Esophagus muscularis mucosa (tissue), 4 donors: ENCODE measurements around the gene HIKESHI. TPM values are rescaled to one million over a fixed set of nuclear protein-coding genes. Genes with fewer than 3 reads are reported as not detected.
"Not testable (repeated sequence)": the region's sequence is repeated elsewhere in the genome, so short reads cannot be mapped to it uniquely, and the experiment has no call there.

Experiments
- DNase-seq: peaks from one replicate; pipeline ENCODE4 v3.0.0-alpha.2; 2017; ENCODE audit errors: extremely low spot score
- H3K27ac ChIP-seq, 4 donors: fragments of 200-600 bp; sonication (generic); replicated peaks in 1 of 4; 1 replicate in 3 of 4; 2 replicates in 1 of 4; pipeline ENCODE4 v1.5.1; 2016 to 2019; ENCODE audit warnings: mild to moderate bottlenecking in 1 of 4
- H3K27me3 ChIP-seq, 4 donors: fragments of 200-600 bp; sonication (generic); one replicate each; pipeline versions ENCODE4 v1.5.1 to v1.6.0; 2016 to 2019
- H3K36me3 ChIP-seq, 4 donors: fragments of 200-600 bp; sonication (generic); one replicate each; pipeline ENCODE4 v1.5.1; 2016 to 2019
- H3K4me1 ChIP-seq, 4 donors: fragments of 200-600 bp; sonication (generic); one replicate each; pipeline ENCODE4 v1.5.1; 2016 to 2019
- H3K4me3 ChIP-seq, 4 donors: fragments of 200-600 bp; sonication (generic); 1 replicate in 2 of 4; 2 replicates in 2 of 4; pipeline ENCODE4 v1.5.1; 2016 to 2019; ENCODE audit warnings: mild to moderate bottlenecking in 4 of 4, moderate library complexity in 1 of 4
- H3K9me3 ChIP-seq, 4 donors: fragments of 200-600 bp; sonication (generic); 1 replicate in 3 of 4; 2 replicates in 1 of 4; pipeline ENCODE4 v1.5.1; 2016 to 2019
- CTCF ChIP-seq, 3 experiments: fragments of 200-600 bp in 2 of 3; fragments of 450-650 bp in 1 of 3; sonication (generic) in 2 of 3; IDR thresholded peaks; one replicate each; pipeline ENCODE4 v1.5.1; 2017 to 2019; ENCODE audit warnings: antibody characterized with exemption in 3 of 3, mild to moderate bottlenecking in 2 of 3, moderate library complexity in 1 of 3
- EP300 ChIP-seq: sonication (generic); formaldehyde crosslinking; IDR thresholded peaks from one replicate; pipeline ENCODE4 v1.6.1; 2017; ENCODE audit warnings: antibody characterized with exemption
- POLR2A ChIP-seq: fragments of 450-650 bp; IDR thresholded peaks from one replicate; pipeline ENCODE4 v1.6.1; 2017; ENCODE audit warnings: antibody characterized with exemption, moderate library complexity, mild to moderate bottlenecking, low read depth
- POLR2AphosphoS5 ChIP-seq, 2 donors: sonication (generic); formaldehyde crosslinking; IDR thresholded peaks; one replicate each; pipeline ENCODE4 v1.6.1; 2017; ENCODE audit warnings: antibody characterized with exemption in 2 of 2
- WGBS: methylation state at CpG from one replicate; pipeline ENCODE4 v1.1.5; 2018; 5-methylcytosine and 5-hydroxymethylcytosine counted together
- intact Hi-C: fragments of 100-400 bp; cut with DNase I; formaldehyde crosslinking; loops from one replicate; pipeline ENCODE4 v1.15.1; 2023
- total RNA-seq, 4 donors: library from RNA; depleted of rRNA; stranded (reverse); fragments of >200 nt; gene quantifications; one replicate each; pipeline versions ENCODE4 v1.1.0 to v1.2.1, GENCODE V29; 2016

The HIKESHI gene
- total RNA-seq, 4 donors from 2014 or later: 37.1 to 52.7 (median 41.2) TPM

DNA sequence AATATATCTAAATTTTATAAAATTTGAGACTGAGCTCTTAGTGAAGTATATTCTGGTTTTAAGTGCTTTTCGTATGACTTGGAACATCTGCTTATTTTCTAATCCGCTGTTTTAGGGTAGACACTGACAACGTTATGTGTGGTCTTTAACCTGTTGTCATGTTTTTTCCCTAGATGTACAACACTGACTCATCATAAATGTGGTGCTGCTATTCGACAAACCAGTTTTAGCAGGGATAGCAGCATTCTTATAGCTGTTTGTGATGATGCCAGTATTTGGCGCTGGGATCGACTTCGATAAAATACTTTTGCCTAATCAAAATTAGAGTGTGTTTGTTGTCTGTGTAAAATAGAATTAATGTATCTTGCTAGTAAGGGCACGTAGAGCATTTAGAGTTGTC is 23.8 kb upstream of the HIKESHI start:
- Histone ChIP-seq H3K4me3 (no peak overlapping the region), H3K27ac (no peak overlapping the region), H3K4me1 (no peaks in the 10 kb centered on the region), H3K36me3 (peaks cover 0 to 40% (median 21%) of the 10 kb centered on the region in 4 donors), H3K27me3 (no peaks in the 10 kb centered on the region), H3K9me3 (no peaks in the 10 kb centered on the region)
- DNase-seq: no peak
- intact Hi-C loops: no loop called here
- 92% methylated on average over 8 of the region's 8 CpGs for WGBS
- no peak for TF ChIP-seq POLR2A
- TF ChIP-seq CTCF (IDR thresholded peaks at IDR 0.05): no peak
- no peak for TF ChIP-seq POLR2AphosphoS5 (IDR thresholded peaks at IDR 0.05)
- no peak for TF ChIP-seq EP300

GRCh38 chr11:86279747-86280146 is 22.3 kb upstream of the HIKESHI start:
- WGBS: 93% methylated on average over 3 of the region's 3 CpGs
- no peak for DNase-seq
- Histone ChIP-seq H3K27ac (no peak overlapping the region), H3K4me3 (no peak overlapping the region), H3K9me3 (no peaks in the 10 kb centered on the region), H3K27me3 (no peaks in the 10 kb centered on the region), H3K36me3 (peaks cover 0 to 49% (median 30%) of the 10 kb centered on the region in 4 donors), H3K4me1 (no peaks in the 10 kb centered on the region)
- no peak for TF ChIP-seq POLR2AphosphoS5 (IDR thresholded peaks at IDR 0.05)
- no peak for TF ChIP-seq POLR2A
- no peak for TF ChIP-seq EP300
- TF ChIP-seq CTCF (IDR thresholded peaks at IDR 0.05): no peak
- intact Hi-C loops: no loop called here

DNA sequence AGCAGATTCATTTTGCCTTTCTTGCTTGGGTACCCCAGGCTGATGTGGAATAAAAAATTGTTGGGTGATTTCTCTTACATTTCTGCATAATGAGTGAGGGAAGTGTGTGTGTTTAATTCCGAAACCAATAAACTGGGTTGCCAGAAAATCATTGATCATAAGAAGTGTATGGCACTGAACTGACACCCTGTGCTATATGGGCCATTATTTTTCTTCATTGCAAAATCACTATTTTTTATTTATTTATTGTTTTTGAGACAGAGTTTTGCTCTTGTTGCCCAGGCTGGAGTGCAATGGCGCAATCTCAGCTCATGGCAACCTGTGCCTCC is 14.6 kb upstream of the HIKESHI start:
- Histone ChIP-seq H3K36me3 (peaks cover 0 to 22% (median 12%) of the 10 kb centered on the region in 4 donors), H3K4me3 (no peak overlapping the region), H3K27ac (no peak overlapping the region), H3K4me1 (peaks cover 0 to 2% (median 0%) of the 10 kb centered on the region in 4 donors), H3K9me3 (no peaks in the 10 kb centered on the region), H3K27me3 (no peaks in the 10 kb centered on the region)
- DNase-seq: no peak
- WGBS: 93% methylated on average over 2 of the region's 2 CpGs
- intact Hi-C loops: no loop called here
- TF ChIP-seq POLR2AphosphoS5 (IDR thresholded peaks at IDR 0.05) (no peak), EP300 (no peak), POLR2A (no peak), CTCF (IDR thresholded peaks at IDR 0.05) (no peak)

- peaks cover 0 to 2% (median 0%) of the 10 kb centered on the region in 4 donors for H3K4me1 ChIP-seq
- 74% methylated on average over 7 of the region's 7 CpGs for WGBS
- H3K9me3 ChIP-seq: no peaks in the 10 kb centered on the region
- intact Hi-C loops: no loop called here
- H3K27me3 ChIP-seq: no peaks in the 10 kb centered on the region
- DNase-seq: no peak
- no peak overlapping the region for H3K27ac ChIP-seq
- no peak overlapping the region for H3K4me3 ChIP-seq
- peaks cover 0 to 16% (median 12%) of the 10 kb centered on the region in 4 donors for H3K36me3 ChIP-seq
- no peak for TF ChIP-seq POLR2AphosphoS5 (IDR thresholded peaks at IDR 0.05)
- no peak for TF ChIP-seq POLR2A
- TF ChIP-seq EP300: no peak
- TF ChIP-seq CTCF (IDR thresholded peaks at IDR 0.05): no peak
Observed at GRCh38 chr11:86288776-86289507, 13.1 kb upstream of the HIKESHI start.

DNA sequence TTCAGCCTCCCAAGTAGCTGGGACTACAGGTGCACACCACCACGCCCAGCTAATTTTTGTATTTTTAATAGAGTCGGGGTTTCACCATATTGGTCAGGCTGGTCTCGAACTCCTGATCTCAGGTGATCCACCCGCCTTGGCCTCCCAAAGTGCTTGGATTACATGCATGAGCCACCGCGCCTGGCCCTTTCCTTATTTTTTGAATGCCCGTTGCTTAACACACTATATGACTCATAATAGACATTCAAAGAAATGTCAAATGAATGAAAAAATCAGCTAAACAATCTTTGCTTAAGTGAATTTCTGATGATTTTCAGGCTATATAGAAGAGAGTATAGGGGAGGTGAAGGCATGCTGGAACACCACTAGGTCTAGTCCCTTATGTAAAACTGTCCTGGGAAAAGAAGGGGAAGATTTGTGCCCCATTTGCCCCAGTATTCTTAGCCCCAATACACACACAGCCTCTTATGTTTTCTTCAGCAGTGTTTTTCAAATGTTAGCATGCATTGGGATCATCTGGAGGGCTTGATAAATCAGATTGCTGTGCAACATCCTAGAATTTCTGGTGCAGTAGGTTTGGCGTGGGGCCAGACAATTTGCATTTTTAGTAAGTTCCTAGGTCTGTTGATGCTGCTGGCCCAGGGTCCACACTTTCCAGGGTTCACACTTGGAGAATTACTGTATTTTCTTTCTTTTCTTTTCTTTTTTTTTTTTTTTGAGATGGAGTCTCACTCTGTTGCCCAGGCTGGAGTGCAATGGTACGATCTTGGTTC is 12.3 kb upstream of the HIKESHI start:
- intact Hi-C loops: loop anchor here (5.0 to 10.0 kb wide), 3 partner anchors 245 to 435 kb away; partner anchors contain the start of gene CCDC83
- 95% methylated on average over 9 of the region's 9 CpGs for WGBS
- not testable (repeated sequence) for H3K9me3 ChIP-seq, H3K36me3 ChIP-seq, H3K27me3 ChIP-seq, H3K4me1 ChIP-seq, DNase-seq, H3K27ac ChIP-seq, H3K4me3 ChIP-seq
